HepG2 (cell line): ENCODE data around the gene CDC37L1. TPM values are rescaled to one million over a fixed set of nuclear protein-coding genes. Genes with fewer than 3 reads are reported as not detected.

ENCODE experiments used
- NFYB ChIP-seq: sonication (generic); formaldehyde crosslinking; IDR thresholded peaks from 2 replicates; pipeline ENCODE4 v1.4.0; 2020; ENCODE audit warnings: missing genetic modification reagents
- TOPORS ChIP-seq: sonication (generic); formaldehyde crosslinking; IDR thresholded peaks from 2 replicates; pipeline ENCODE4 v1.8.0; 2023; ENCODE audit warnings: mild to moderate bottlenecking, missing genetic modification reagents
- ZBTB3 ChIP-seq: sonication (generic); formaldehyde crosslinking; IDR thresholded peaks from 2 replicates; pipeline ENCODE4 v1.4.0; 2020; ENCODE audit warnings: low read depth, mild to moderate bottlenecking, moderate library complexity, missing genetic modification reagents, borderline replicate concordance
- ZNF296 ChIP-seq: sonication (generic); formaldehyde crosslinking; conservative IDR thresholded peaks from 2 replicates; pipeline ENCODE4 v1.5.0; 2020; ENCODE audit warnings: mild to moderate bottlenecking, missing genetic modification reagents
- polyA plus RNA-seq, 8 experiments: library from polyadenylated mRNA; depleted of rRNA in 3 of 8; stranded (reverse) in 7 of 8; unstranded in 1 of 8; fragments of >200 nt; fragmentation: Illumina TruSeq in 4 of 8; extraction: Trizol in 4 of 8; gene quantifications; 2 replicates each; pipeline versions ENCODE4 v1.2.1 to v1.2.3, GENCODE V29; 2011 to 2016; ENCODE audit warnings: low read depth in 4 of 8, missing spikeins in 1 of 8, mixed read lengths in 1 of 8; ENCODE audit not compliant: insufficient read depth in 1 of 8
- total RNA-seq, 5 experiments: library from RNA; depleted of rRNA; stranded (reverse); fragments of >200 nt; fragmentation: Illumina TruSeq; extraction: Trizol; gene quantifications; 2 replicates each; pipeline ENCODE4 v1.2.3, GENCODE V29; 2016; ENCODE audit warnings: low read depth in 1 of 5
- TF ChIP-seq, protein P1 (sequence below): sonication (generic); formaldehyde crosslinking; IDR thresholded peaks from 2 replicates; pipeline ENCODE4 v1.4.0; 2020; ENCODE audit warnings: mild to moderate bottlenecking, missing genetic modification reagents
- TF ChIP-seq, protein P2 (sequence below): sonication (generic); formaldehyde crosslinking; IDR thresholded peaks from 2 replicates; pipeline ENCODE4 v1.4.0; 2020; ENCODE audit warnings: missing genetic modification reagents
- TF ChIP-seq, protein P3 (sequence below): sonication (generic); formaldehyde crosslinking; IDR thresholded peaks from 2 replicates; pipeline ENCODE4 v1.4.0; 2020; ENCODE audit warnings: mild to moderate bottlenecking, missing genetic modification reagents
- TF ChIP-seq, protein P4 (sequence below): sonication (generic); formaldehyde crosslinking; IDR thresholded peaks from 2 replicates; pipeline ENCODE4 v1.5.0; 2020; ENCODE audit warnings: missing genetic modification reagents
- TF ChIP-seq, protein P5 (sequence below): sonication (generic); formaldehyde crosslinking; conservative IDR thresholded peaks from 2 replicates; pipeline ENCODE4 v1.4.0; 2020; ENCODE audit warnings: missing genetic modification reagents

Gene CDC37L1
- total and polyA plus RNA-seq, 2 of the 13 experiments (the other 11 are each of a cell fraction or from before 2014, with no cell fraction given): 5.5 to 17.0 TPM

DNA sequence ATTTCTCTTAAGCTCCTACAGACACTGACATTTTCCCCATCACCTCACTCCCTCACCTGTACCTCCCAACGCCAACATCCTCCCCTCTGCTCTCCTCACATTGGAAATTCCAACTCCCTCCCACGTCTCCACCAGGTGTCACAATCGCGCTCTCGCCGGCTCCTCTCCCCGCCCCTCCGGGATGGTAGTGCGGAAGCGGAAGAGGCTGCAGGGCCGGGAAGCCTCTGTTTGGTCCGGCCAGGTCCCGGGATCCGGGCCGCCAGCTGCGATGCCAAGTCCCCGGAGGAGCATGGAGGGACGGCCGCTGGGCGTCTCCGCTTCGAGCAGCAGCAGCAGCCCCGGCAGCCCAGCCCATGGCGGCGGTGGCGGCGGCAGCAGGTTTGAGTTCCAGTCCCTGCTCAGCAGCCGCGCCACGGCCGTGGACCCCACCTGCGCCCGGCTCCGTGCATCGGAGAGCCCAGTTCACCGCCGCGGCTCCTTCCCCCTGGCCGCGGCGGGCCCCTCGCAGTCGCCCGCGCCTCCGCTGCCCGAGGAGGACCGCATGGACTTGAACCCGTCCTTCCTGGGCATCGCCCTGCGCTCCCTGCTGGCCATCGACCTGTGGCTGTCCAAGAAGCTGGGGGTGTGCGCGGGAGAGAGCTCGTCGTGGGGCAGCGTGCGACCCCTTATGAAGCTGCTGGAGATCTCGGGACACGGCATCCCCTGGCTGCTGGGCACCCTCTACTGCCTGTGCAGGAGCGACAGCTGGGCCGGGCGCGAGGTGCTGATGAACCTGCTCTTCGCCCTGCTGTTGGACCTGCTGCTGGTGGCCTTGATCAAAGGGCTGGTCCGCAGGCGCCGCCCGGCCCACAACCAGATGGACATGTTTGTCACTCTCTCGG lies 17.0 kb upstream of the CDC37L1 start, which contains the start of gene PLPP6 (continued):
- TF ChIP-seq, protein P1, sequence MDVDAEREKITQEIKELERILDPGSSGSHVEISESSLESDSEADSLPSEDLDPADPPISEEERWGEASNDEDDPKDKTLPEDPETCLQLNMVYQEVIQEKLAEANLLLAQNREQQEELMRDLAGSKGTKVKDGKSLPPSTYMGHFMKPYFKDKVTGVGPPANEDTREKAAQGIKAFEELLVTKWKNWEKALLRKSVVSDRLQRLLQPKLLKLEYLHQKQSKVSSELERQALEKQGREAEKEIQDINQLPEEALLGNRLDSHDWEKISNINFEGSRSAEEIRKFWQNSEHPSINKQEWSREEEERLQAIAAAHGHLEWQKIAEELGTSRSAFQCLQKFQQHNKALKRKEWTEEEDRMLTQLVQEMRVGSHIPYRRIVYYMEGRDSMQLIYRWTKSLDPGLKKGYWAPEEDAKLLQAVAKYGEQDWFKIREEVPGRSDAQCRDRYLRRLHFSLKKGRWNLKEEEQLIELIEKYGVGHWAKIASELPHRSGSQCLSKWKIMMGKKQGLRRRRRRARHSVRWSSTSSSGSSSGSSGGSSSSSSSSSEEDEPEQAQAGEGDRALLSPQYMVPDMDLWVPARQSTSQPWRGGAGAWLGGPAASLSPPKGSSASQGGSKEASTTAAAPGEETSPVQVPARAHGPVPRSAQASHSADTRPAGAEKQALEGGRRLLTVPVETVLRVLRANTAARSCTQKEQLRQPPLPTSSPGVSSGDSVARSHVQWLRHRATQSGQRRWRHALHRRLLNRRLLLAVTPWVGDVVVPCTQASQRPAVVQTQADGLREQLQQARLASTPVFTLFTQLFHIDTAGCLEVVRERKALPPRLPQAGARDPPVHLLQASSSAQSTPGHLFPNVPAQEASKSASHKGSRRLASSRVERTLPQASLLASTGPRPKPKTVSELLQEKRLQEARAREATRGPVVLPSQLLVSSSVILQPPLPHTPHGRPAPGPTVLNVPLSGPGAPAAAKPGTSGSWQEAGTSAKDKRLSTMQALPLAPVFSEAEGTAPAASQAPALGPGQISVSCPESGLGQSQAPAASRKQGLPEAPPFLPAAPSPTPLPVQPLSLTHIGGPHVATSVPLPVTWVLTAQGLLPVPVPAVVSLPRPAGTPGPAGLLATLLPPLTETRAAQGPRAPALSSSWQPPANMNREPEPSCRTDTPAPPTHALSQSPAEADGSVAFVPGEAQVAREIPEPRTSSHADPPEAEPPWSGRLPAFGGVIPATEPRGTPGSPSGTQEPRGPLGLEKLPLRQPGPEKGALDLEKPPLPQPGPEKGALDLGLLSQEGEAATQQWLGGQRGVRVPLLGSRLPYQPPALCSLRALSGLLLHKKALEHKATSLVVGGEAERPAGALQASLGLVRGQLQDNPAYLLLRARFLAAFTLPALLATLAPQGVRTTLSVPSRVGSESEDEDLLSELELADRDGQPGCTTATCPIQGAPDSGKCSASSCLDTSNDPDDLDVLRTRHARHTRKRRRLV (CRISPR knock-in tag): peak; percentile 80; the same call in 1 of the 2 replicates
- TF ChIP-seq ZBTB3 (CRISPR knock-in tag): no peak
- no peak for TF ChIP-seq NFYB (CRISPR knock-in tag)
- TF ChIP-seq, protein P2, sequence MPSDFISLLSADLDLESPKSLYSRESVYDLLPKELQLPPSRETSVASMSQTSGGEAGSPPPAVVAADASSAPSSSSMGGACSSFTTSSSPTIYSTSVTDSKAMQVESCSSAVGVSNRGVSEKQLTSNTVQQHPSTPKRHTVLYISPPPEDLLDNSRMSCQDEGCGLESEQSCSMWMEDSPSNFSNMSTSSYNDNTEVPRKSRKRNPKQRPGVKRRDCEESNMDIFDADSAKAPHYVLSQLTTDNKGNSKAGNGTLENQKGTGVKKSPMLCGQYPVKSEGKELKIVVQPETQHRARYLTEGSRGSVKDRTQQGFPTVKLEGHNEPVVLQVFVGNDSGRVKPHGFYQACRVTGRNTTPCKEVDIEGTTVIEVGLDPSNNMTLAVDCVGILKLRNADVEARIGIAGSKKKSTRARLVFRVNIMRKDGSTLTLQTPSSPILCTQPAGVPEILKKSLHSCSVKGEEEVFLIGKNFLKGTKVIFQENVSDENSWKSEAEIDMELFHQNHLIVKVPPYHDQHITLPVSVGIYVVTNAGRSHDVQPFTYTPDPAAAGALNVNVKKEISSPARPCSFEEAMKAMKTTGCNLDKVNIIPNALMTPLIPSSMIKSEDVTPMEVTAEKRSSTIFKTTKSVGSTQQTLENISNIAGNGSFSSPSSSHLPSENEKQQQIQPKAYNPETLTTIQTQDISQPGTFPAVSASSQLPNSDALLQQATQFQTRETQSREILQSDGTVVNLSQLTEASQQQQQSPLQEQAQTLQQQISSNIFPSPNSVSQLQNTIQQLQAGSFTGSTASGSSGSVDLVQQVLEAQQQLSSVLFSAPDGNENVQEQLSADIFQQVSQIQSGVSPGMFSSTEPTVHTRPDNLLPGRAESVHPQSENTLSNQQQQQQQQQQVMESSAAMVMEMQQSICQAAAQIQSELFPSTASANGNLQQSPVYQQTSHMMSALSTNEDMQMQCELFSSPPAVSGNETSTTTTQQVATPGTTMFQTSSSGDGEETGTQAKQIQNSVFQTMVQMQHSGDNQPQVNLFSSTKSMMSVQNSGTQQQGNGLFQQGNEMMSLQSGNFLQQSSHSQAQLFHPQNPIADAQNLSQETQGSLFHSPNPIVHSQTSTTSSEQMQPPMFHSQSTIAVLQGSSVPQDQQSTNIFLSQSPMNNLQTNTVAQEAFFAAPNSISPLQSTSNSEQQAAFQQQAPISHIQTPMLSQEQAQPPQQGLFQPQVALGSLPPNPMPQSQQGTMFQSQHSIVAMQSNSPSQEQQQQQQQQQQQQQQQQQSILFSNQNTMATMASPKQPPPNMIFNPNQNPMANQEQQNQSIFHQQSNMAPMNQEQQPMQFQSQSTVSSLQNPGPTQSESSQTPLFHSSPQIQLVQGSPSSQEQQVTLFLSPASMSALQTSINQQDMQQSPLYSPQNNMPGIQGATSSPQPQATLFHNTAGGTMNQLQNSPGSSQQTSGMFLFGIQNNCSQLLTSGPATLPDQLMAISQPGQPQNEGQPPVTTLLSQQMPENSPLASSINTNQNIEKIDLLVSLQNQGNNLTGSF: 0 out of 2 replicates have a peak, but pooled peaks have one; percentile 24
- 0 out of 2 replicates have a peak, but pooled peaks have one; percentile 40 for TF ChIP-seq TOPORS
- TF ChIP-seq, protein P3, sequence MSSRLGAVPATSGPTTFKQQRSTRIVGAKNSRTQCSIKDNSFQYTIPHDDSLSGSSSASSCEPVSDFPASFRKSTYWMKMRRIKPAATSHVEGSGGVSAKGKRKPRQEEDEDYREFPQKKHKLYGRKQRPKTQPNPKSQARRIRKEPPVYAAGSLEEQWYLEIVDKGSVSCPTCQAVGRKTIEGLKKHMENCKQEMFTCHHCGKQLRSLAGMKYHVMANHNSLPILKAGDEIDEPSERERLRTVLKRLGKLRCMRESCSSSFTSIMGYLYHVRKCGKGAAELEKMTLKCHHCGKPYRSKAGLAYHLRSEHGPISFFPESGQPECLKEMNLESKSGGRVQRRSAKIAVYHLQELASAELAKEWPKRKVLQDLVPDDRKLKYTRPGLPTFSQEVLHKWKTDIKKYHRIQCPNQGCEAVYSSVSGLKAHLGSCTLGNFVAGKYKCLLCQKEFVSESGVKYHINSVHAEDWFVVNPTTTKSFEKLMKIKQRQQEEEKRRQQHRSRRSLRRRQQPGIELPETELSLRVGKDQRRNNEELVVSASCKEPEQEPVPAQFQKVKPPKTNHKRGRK (CRISPR knock-in tag): no peak
- TF ChIP-seq, protein P4, sequence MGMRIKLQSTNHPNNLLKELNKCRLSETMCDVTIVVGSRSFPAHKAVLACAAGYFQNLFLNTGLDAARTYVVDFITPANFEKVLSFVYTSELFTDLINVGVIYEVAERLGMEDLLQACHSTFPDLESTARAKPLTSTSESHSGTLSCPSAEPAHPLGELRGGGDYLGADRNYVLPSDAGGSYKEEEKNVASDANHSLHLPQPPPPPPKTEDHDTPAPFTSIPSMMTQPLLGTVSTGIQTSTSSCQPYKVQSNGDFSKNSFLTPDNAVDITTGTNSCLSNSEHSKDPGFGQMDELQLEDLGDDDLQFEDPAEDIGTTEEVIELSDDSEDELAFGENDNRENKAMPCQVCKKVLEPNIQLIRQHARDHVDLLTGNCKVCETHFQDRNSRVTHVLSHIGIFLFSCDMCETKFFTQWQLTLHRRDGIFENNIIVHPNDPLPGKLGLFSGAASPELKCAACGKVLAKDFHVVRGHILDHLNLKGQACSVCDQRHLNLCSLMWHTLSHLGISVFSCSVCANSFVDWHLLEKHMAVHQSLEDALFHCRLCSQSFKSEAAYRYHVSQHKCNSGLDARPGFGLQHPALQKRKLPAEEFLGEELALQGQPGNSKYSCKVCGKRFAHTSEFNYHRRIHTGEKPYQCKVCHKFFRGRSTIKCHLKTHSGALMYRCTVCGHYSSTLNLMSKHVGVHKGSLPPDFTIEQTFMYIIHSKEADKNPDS (CRISPR knock-in tag): no peak; the same call in 1 of the 2 replicates
- no peak; the same call in 1 of the 2 replicates for TF ChIP-seq ZNF296 (CRISPR knock-in tag)
- TF ChIP-seq, protein P5, sequence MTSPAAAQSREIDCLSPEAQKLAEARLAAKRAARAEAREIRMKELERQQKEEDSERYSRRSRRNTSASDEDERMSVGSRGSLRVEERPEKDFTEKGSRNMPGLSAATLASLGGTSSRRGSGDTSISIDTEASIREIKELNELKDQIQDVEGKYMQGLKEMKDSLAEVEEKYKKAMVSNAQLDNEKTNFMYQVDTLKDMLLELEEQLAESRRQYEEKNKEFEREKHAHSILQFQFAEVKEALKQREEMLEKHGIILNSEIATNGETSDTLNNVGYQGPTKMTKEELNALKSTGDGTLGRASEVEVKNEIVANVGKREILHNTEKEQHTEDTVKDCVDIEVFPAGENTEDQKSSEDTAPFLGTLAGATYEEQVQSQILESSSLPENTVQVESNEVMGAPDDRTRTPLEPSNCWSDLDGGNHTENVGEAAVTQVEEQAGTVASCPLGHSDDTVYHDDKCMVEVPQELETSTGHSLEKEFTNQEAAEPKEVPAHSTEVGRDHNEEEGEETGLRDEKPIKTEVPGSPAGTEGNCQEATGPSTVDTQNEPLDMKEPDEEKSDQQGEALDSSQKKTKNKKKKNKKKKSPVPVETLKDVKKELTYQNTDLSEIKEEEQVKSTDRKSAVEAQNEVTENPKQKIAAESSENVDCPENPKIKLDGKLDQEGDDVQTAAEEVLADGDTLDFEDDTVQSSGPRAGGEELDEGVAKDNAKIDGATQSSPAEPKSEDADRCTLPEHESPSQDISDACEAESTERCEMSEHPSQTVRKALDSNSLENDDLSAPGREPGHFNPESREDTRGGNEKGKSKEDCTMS: no peak
